ENCODE data around the gene SLC25A30.

- TF ChIP-seq CTCF (IDR thresholded peaks at IDR 0.05): no peak
- TF ChIP-seq POLR2A (IDR thresholded peaks at IDR 0.05): no peak
Observed at GRCh38 chr13:45362939-45363338, 55.2 kb downstream of the SLC25A30 start.

All from heart left ventricle (tissue), 13 donors.